ENCODE data around the gene ASPA. TPM values are rescaled to one million over a fixed set of nuclear protein-coding genes. Genes with fewer than 3 reads are reported as not detected.

The ASPA gene
- total and polyA plus RNA-seq, 2 donors (not counting 3 experiments of a cell fraction or from before 2014, with no cell fraction given): 0.01 TPM; not detected in 1

GRCh38 chr17:3526971-3527370 is 51.2 kb downstream of the ASPA start:
- DNase-seq (ENCODE audit: low read depth, low spot score) (no peak), FAIRE-seq (no peak)
- H3K4me2 ChIP-seq (ENCODE audit: insufficient read depth, low read length): no peak overlapping the region
- H3K9me1 ChIP-seq (replicated peaks; ENCODE audit: control insufficient read depth, extremely low read depth, insufficient read depth, low read length): no peaks in the 10 kb centered on the region
- TF ChIP-seq EZH2 (IDR thresholded peaks at IDR 0.05; ENCODE audit: borderline replicate concordance, low read depth, low read length, severe bottlenecking): no peak
- TF ChIP-seq MYC (IDR thresholded peaks at IDR 0.05; ENCODE audit: low read depth, low read length): no peak
- TF ChIP-seq GATA2 (IDR thresholded peaks at IDR 0.05; ENCODE audit: insufficient read depth, insufficient read length, low read depth, low read length): no peak
- no peak for TF ChIP-seq POLR2AphosphoS5 (IDR thresholded peaks at IDR 0.05; ENCODE audit: insufficient read depth, low read depth, low read length)
- no peak for TF ChIP-seq CTCF (IDR thresholded peaks at IDR 0.05; ENCODE audit: extremely low read depth in 1 of 2, insufficient read depth in 1 of 2, low read depth in 1 of 2, low read length in 2 of 2)
- no peak for TF ChIP-seq JUN (IDR thresholded peaks at IDR 0.05; ENCODE audit: borderline replicate concordance, insufficient read depth, insufficient read length, low read depth)
- no peak for TF ChIP-seq POLR2A (IDR thresholded peaks at IDR 0.05; ENCODE audit: low read depth, low read length)
- TF ChIP-seq FOS (IDR thresholded peaks at IDR 0.05; ENCODE audit: borderline replicate concordance, insufficient read depth, low read length): no peak
- no peak for TF ChIP-seq MAX (IDR thresholded peaks at IDR 0.05; ENCODE audit: insufficient read depth, insufficient read length)
- H3K27me3 ChIP-seq (ENCODE audit: control insufficient read depth in 2 of 2, insufficient read depth in 2 of 2, low read length in 2 of 2): no peaks in the 10 kb centered on the region
- no peak overlapping the region for H3K4me3 ChIP-seq (replicated peaks in 1 of 3; ENCODE audit: insufficient read depth in 1 of 3, low read depth in 1 of 3, low read length in 3 of 3)
- no peaks in the 10 kb centered on the region for H4K20me1 ChIP-seq (replicated peaks; ENCODE audit: control insufficient read depth, extremely low read depth, insufficient read depth, low read length)
- dilution Hi-C loops (cut with MboI; ENCODE audit: extremely low pct_ligation_motif_present, low sequenced_read_pairs) (no loop called here), intact Hi-C loops (cut with micrococcal nuclease) (no loop called here)
- H3K9me3 ChIP-seq (replicated peaks; ENCODE audit: control insufficient read depth, insufficient read depth, low read length): no peaks in the 10 kb centered on the region
- ChIA-PET CTCF (no interaction called here), POLR2A (no interaction called here)
- no TSS peak for BruUV-seq (replicated peaks)
- no peak overlapping the region for H3K9ac ChIP-seq (replicated peaks; ENCODE audit: extremely low read depth, insufficient read depth, low read length)
- no peak overlapping the region for H3K27ac ChIP-seq (ENCODE audit: insufficient read depth, low read depth, low read length)
- no peak overlapping the region for H2AFZ ChIP-seq (ENCODE audit: low read depth, low read length)
- no peaks in the 10 kb centered on the region for H3K79me2 ChIP-seq (ENCODE audit: control insufficient read depth, insufficient read depth, low read length)
- no peaks in the 10 kb centered on the region for H3K36me3 ChIP-seq (ENCODE audit: control insufficient read depth in 2 of 2, extremely low read depth in 1 of 2, insufficient read depth in 2 of 2, low read length in 2 of 2)
- H3K4me1 ChIP-seq (ENCODE audit: control insufficient read depth, extremely low read depth, insufficient read depth, low read length): no peaks in the 10 kb centered on the region

All from endothelial cell of umbilical vein (primary cell).